GM12875 (cell line): ENCODE measurements around the gene ZBTB34.

Source experiments
- H3K4me3 ChIP-seq: one replicate; pipeline ENCODE4 v1.5.1; 2011; ENCODE audit warnings: low read depth, low read length, control low read depth
- TF ChIP-seq, protein P1 (sequence below): IDR thresholded peaks from 2 replicates; pipeline ENCODE4 v1.5.1; 2011; ENCODE audit warnings: low read depth, mild to moderate bottlenecking, control low read depth, inconsistent platforms, low read length, moderate library complexity, borderline replicate concordance; ENCODE audit not compliant: insufficient read depth

The ZBTB34 gene

DNA sequence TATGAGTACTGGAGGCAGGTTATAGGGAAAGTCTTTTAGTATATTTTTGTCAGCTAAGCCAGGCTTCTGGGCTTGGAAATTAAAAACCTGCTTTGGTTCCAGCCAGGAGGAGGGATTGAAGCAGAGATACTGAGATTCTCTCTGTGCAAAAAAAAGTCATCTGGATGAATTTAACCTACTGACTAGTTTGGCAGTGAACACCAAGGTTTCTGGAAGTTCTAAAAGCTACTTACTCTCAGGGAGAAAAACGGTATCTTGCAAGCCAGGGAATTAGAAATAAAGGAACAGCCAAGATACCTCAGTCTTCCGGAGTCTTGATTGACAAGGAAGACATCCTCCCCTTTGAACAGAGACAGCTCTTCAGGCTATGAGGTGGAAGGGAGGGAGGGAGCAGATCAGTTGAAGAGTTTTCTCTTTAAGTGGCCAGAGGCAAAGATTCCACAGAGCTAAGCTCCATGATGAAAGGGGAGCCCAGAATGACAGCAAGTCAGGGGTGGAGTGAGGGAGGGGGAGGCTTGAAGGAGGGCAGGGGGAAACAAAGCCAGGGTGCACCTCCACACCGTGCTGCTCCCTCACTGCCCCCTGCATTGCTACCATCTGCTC, 8.3 kb upstream of the ZBTB34 start:
- TF ChIP-seq, protein P1, sequence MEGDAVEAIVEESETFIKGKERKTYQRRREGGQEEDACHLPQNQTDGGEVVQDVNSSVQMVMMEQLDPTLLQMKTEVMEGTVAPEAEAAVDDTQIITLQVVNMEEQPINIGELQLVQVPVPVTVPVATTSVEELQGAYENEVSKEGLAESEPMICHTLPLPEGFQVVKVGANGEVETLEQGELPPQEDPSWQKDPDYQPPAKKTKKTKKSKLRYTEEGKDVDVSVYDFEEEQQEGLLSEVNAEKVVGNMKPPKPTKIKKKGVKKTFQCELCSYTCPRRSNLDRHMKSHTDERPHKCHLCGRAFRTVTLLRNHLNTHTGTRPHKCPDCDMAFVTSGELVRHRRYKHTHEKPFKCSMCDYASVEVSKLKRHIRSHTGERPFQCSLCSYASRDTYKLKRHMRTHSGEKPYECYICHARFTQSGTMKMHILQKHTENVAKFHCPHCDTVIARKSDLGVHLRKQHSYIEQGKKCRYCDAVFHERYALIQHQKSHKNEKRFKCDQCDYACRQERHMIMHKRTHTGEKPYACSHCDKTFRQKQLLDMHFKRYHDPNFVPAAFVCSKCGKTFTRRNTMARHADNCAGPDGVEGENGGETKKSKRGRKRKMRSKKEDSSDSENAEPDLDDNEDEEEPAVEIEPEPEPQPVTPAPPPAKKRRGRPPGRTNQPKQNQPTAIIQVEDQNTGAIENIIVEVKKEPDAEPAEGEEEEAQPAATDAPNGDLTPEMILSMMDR, result no peak
- no peak overlapping the region for H3K4me3 ChIP-seq

DNA sequence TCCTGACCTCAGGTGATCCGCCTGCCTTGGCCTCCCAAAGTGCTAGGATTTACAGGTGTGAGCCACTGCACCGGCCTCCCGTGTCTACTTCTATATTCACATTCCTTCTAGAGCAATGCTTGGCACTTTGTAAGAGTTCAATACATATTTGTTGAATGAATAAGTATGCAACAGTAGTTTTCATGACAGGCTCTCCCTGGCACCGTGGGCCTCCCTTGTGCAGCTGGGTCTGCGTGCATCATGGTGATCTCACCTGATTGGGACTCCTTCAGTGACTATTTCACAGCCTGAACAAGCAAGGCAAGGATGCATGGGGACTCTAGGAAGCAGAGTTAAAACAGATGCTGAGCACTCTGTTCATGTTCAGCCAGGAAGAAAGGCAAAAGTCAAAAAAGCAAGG, 6.8 kb upstream of the ZBTB34 start:
- H3K4me3 ChIP-seq, result no peak overlapping the region
- TF ChIP-seq, protein P1, result no peak

DNA sequence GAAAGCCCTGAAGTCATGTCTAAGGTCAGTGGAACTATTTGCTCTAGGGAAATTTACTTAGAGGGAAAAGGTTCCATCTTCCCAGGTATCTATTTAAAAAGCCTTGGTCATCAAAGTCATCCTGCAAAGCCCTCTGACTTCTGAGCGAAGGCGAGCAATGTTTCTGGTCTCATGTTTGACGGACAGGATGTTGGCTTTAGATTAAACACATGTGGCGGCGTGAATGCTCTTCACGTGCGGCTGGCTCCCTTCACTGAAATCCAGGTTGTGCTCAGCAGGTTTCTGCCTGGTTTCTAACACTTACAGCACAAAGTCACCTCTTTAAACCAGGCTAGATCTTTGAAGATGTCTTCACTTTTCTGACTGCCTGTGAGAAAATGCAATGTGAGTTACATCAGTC, 5.7 kb upstream of the ZBTB34 start:
- TF ChIP-seq, protein P1, result no peak

DNA sequence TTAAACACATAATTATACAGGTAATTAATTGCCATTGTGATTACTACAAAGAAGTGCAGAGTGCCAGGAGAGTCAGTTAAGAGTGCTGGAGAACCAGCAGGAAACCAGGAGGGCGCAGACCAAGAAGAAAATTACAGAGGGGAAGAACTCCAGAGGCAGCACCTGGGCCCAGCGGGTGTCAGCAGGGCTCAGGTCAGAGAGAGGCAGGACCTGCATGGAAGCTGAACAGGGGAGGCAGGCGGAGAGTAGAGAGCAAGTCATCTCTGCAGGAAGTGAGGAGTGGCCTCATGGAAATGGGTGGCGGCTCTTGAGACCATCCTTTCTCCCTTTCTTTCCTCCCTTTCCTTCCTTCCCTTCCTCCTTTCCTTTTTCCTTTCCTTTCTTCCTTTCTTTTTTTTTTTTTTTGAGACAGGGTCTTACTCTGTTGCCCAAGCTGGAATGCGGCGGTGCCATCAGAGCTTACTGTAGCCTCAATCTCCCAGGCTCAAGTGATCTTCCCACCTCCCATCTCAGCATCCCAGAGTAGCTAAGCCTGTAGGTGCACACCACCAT, 4.0 kb upstream of the ZBTB34 start:
- TF ChIP-seq, protein P1, result no peak
- H3K4me3 ChIP-seq, result no peak overlapping the region

More for the DNA sequence above, 5.7 kb upstream of the ZBTB34 start:
- H3K4me3 ChIP-seq, result no peak overlapping the region

DNA sequence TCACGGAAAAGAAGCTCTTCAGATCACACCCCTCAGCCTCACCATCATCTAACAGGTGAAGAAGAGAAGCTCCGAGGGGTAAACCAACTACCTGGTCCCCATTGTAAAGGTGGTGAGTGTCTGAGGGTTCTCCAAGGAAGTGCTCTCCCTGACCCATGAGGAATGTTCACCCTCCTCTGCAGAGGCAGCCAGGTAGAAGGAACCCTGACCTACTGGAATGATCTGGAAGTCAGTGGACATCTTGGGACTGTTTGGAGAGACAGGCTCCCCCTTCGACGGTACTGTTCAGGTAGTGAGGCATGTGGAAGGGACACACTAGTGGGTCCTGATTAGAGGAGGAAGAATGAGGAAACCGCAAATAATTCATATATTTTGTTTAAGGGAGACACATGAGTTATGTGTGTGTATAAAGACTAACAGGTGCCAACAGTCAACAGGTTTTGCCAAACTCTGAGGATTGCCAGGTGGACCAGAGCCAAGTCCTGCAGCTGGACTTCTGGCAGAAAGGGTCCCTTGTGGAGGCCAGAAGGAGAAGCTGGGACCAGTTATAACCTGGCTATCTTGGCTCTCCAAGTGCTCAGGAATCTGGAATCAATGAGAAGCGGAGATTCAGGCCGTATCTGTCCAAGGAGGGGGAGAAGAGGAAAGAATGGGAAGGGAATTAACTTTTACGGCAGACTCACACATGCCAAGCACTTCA, 3.0 kb upstream of the ZBTB34 start:
- H3K4me3 ChIP-seq, result no peak overlapping the region
- TF ChIP-seq, protein P1, result no peak

DNA sequence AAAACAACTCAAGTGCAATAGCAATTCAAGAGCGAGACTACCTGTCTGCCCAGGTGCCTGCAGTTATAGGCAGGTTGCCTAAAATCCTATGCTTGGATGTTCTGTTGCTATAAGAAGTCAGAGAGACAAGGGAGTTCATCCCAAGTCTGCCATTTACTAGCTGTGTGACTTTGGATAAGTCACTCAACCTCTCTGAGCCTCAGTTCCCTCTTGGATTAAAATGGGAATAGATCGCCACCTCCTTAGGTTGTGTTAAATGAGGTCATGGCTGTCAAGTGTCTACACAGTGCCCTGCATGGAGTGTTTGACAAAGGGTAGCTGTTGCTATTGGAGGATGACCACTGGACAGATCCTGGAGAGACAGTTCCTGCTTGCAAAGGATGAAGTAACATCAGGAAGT, 1.3 kb upstream of the ZBTB34 start:
- H3K4me3 ChIP-seq, result no peak overlapping the region
- TF ChIP-seq, protein P1, result no peak
